GM18526 (cell line): ENCODE data around the gene CRACR2B.

Experiments used
- POLR2A ChIP-seq: IDR thresholded peaks from 3 replicates; pipeline ENCODE4 v1.6.1; 2011; ENCODE audit not compliant: insufficient read length; ENCODE audit errors: extremely low read depth

The CRACR2B gene

GRCh38 chr11:844693-845644 is 17.2 kb downstream of the CRACR2B start:
- no peak for TF ChIP-seq POLR2A

- no peak for TF ChIP-seq POLR2A
These were observed 18.3 kb downstream of the CRACR2B start for GRCh38 chr11:845872-846495.

DNA sequence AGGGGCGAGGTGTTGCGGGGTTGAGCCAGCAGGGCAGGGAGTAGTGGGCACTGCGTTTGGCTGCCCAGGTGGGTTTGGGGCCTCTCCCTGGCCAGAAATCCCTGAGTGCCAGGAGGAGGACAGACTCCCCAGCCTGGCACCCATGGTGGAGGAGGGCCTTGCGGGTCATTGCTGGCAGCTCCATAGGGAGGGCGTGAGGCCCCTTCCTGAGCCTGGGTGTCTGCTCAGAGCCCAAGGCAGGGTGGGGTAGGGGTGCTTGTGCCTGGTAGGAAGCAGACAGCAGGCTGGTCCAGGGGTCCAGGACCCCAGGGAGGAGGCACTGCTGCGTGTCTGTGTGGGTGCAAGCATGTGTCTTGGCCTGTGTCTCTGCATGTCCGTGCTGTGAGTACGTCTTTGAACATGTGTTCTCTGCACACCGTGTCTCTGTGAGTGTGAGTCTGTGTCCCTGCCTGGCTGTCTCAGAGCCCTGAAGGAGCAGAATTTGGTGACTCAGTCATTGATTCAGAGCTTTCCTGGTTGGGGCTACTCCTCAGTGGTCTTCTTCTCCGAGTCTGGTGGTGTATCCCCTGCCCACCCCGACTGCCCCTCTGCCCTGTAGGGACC is 18.9 kb downstream of the CRACR2B start:
- no peak for TF ChIP-seq POLR2A

- TF ChIP-seq POLR2A: no peak
These were observed 20.2 kb downstream of the CRACR2B start for GRCh38 chr11:847876-848275.

- TF ChIP-seq POLR2A: no peak
These were observed 20.7 kb downstream of the CRACR2B start for GRCh38 chr11:848380-848931.

DNA sequence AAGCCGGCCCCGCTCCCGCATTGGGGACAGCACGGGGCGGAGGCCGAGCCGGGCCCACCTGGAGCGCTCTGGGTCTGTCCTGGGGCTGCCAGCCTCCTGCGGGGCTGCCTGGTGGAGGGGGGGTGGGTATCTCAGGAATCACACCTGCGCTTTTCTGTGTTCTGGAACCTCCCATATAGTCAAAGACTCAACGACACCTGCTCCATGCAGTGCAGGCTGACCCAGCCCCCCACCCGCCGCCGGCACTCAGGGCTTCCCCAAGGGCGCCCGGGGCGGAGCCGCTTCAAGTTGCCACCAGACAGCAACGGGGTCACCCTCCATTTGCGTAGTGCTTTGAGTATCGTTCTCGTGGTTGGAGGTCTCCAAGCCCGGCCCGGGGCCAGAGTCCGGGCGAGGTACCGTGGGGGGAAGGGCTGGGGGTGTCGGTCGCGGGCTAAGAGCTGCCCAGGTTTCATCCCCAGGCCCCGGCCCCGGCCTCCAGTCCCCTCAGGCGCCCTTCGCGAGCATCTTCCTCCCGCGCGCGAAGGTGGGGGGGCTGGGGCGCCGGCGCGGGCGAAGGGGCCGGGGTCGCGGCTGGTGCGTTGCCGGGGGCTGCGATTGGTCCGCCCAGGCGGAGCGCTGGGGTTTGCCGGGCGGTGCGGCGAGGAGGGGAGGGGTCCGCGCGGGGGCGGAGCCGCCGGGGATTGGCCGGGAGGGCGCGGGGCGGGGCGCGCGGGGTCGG is 21.5 kb downstream of the CRACR2B start:
- TF ChIP-seq POLR2A: no peak

GRCh38 chr11:849951-850774 is 22.4 kb downstream of the CRACR2B start:
- TF ChIP-seq POLR2A: no peak

DNA sequence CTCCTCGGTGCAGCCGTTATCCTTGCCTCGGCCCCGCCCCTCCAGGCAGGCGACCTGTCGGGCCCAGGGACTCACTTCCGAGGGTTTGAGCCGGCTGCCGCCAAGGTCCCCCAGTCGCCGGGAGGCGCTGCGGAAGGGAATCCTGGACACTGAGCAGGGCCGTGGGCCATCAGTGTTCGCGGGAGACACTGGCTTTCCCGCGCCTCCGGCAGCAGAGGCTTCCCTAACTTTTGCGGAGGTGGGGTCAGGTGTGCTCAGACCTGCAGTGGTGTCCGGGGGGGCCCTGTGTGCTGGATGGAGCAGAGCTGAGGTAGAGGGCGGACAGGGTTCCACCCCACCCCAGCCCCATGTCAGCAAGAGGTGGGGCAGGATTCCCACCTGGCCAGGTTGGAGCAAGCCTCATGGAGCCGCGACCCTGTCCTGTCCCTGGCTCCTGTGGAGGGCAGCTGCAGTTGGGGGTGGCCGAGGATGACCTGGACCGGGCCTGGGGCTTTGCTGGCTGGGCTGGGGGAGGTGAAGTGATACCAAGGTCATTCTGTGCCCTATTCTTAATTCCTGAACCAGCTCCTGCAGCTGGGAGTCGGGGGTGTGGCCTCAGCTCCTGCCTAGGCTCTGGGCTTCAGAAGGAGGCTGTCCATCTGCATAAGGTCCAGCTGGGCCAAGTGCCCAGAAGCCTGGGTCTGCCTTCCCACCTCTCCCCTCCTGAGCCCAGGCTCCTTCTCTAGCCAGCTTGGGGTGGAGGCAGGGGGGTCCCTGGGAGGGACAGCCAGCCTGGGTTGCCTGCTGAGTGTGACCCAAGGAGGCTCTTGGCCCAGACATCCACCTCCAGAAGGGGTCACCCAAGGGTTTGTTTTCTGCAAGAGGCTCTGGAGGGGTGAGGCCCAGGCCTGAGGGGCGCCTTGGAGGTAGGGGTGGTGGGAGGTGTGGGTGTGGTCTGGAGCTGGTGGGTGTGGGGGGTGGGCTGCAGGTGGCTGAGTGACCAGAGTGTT is 23.4 kb downstream of the CRACR2B start:
- TF ChIP-seq POLR2A: no peak

GRCh38 chr11:852762-853161 is 25.0 kb downstream of the CRACR2B start:
- TF ChIP-seq POLR2A: no peak

DNA sequence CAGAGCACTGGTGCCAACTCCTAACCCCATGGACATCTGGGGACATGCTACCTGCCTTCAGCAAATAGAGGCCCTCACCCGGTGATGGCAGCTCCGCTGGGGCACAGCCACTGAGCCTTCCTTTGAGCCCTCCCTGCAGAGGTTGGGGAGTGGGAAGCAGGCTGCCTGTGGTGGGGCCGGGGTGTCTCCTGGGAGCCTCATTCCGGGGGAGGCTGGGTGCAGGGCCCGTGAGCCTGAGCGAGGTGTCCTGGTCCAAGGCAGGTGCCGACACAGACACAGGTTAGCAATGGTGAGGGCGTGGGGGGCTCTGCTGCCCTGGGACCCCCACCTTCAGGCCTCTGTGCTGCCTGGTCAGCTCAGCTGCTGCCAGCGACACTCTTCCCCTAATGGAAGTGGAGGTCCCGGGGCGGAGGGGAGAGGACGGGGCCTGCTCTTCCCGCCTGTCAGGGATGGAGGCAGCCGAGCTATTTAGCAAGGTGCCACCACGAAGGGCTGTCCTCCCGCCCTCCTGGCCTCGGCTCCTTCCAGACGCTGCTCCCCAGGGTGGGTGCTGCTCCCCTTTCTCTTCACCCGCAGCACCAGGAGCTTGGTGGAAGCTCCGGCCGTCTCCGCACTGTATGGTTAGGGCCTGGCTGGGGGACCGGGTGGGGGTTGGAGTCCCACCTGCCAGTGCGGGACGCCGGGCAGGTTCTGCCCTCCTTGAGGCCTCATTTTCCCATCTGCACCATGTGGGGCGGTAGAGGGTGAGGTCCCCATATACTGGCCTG is 26.1 kb downstream of the CRACR2B start:
- TF ChIP-seq POLR2A: no peak

GRCh38 chr11:854601-855329 is 27.0 kb downstream of the CRACR2B start:
- no peak for TF ChIP-seq POLR2A

GRCh38 chr11:855330-855674 is 27.6 kb downstream of the CRACR2B start:
- no peak for TF ChIP-seq POLR2A
